ENCODE results near the gene PIP5K1C.

- TF ChIP-seq CTCF (conservative IDR thresholded peaks at IDR 0.05; ENCODE audit: low read depth, low read length) (no peak), EZH2 (IDR thresholded peaks at IDR 0.05; ENCODE audit: borderline replicate concordance, low read depth, low read length, poor library complexity, severe bottlenecking) (no peak)
These were observed 8.5 kb downstream of the PIP5K1C start for GRCh38 chr19:3691726-3692125.
